Astrocyte of the hippocampus (primary cell): ENCODE results near the gene LGALS7.
"Not testable (repeated sequence)": the region's sequence is repeated elsewhere in the genome, so short reads cannot be mapped to it uniquely, and the experiment has no call there.

Experiments used
- DNase-seq: peaks from one replicate; pipeline ENCODE4 v3.0.0; 2011; ENCODE audit warnings: low read depth, low spot score

LGALS7 gene

GRCh38 chr19:38800577-38801347 is 27.4 kb upstream of the LGALS7 start:
- no peak for DNase-seq

- DNase-seq = no peak
These were observed 25.8 kb upstream of the LGALS7 start for GRCh38 chr19:38799104-38799503.

- not testable (repeated sequence) for DNase-seq
These were observed 24.5 kb upstream of the LGALS7 start for GRCh38 chr19:38797781-38798180.

GRCh38 chr19:38796154-38796553 is 22.8 kb upstream of the LGALS7 start:
- DNase-seq = no peak

GRCh38 chr19:38795549-38795948 is 22.2 kb upstream of the LGALS7 start:
- DNase-seq = no peak

- no peak for DNase-seq
These were observed 20.4 kb upstream of the LGALS7 start for GRCh38 chr19:38793671-38794070.

- peak; percentile 51 for DNase-seq
These were observed 19.9 kb upstream of the LGALS7 start for GRCh38 chr19:38793177-38793576.

GRCh38 chr19:38792250-38793111 is 19.2 kb upstream of the LGALS7 start:
- DNase-seq = peak; percentile 36

- DNase-seq = not testable (repeated sequence)
These were observed 18.2 kb upstream of the LGALS7 start for GRCh38 chr19:38791451-38792064.

- DNase-seq = not testable (repeated sequence)
These were observed 17.4 kb upstream of the LGALS7 start for GRCh38 chr19:38790507-38791403.

- no peak for DNase-seq
These were observed 15.3 kb upstream of the LGALS7 start, which contains the start of gene LGALS7B for GRCh38 chr19:38788478-38789243. LGALS7B (plus strand) TSS chr19:38789200; CDS start chr19:38789227, 27 bp downstream.

GRCh38 chr19:38786572-38787265 is 13.4 kb upstream of the LGALS7 start:
- DNase-seq = no peak

GRCh38 chr19:38786061-38786460 is 12.7 kb upstream of the LGALS7 start:
- not testable (repeated sequence) for DNase-seq

- no peak for DNase-seq
These were observed 11.9 kb upstream of the LGALS7 start for GRCh38 chr19:38785187-38785699.

- DNase-seq = no peak
These were observed 10.9 kb upstream of the LGALS7 start for GRCh38 chr19:38784224-38784623.

GRCh38 chr19:38782212-38782611 is 8.9 kb upstream of the LGALS7 start:
- not testable (repeated sequence) for DNase-seq

GRCh38 chr19:38781058-38781457 is 7.7 kb upstream of the LGALS7 start:
- no peak for DNase-seq

GRCh38 chr19:38780443-38780842 is 7.1 kb upstream of the LGALS7 start:
- DNase-seq = no peak

- DNase-seq = no peak
These were observed 5.4 kb upstream of the LGALS7 start for GRCh38 chr19:38778733-38779132.
